ENCODE data around the gene KRT3.

KRT3 gene

DNA sequence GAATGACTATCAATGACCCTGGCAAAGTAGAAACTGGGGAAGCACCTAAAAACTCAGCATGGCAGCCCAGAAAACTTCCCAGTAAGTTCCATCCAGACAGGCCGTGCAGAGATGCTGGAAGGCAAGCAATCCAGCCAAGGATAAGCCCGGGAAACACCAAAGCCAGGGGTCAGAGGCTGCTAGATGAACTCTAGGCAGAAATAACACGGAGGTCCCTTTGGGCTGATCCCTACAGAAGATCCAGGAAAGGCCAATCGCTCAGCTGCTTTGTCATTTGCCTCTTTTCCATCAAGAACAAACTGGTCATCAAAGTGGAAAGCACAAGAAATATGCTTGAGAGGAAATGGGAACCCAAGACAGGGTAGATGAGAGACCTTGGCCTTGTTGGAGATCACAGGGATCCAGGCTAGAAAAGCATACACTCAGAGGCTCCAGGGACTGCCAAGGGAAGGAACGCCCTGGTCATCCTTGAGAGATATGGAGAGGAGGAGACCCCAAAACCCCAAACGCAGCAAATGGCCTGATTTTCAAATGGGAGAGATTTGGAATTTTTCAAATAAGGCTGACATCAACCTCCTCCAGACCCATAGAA is 31.7 kb upstream of the KRT3 start:
- DNase-seq (ENCODE audit: low read depth in 2 of 2): no peak

DNA sequence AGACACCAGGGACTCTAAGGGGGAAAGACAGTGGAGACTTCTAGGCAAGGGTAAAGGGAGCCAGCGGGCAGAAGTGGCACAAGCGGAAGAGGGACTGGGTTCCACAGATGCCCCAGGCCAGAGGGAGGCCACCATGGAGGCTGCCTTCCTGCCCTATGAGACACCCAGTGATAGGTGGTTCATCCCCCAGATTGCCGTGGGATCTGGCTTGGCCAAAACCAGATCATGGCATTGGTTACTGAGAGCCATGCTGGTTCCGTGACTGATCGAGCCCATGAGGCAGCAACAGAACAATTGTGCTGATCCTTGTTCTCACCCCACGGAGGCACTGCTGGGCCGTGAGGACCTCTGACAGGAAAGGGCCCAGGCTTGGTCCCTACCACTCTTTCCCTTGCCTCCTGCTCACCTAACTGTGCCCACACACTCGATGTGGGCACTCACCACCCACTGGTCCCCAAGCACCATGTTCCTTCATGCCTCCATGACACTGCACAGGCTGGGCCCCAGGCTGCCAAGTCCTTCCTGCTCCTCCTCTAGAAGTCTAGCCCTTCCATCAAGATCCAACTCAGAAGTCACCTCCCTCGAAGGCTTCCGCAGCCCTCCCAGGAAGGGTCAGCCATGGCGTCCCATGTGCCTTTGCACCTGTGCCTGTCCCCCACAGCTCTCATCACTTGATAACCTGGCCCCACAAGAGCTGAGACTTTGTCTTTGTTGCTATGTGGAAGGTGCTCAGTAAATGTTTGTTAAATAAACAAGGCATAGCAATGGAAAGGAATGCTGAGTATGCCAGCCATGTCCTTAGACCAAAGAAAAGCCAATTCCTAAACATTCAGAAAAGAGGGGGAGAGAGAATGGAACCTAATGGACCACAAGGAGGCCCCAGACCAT is 30.9 kb upstream of the KRT3 start:
- DNase-seq (ENCODE audit: low read depth in 2 of 2): no peak

DNA sequence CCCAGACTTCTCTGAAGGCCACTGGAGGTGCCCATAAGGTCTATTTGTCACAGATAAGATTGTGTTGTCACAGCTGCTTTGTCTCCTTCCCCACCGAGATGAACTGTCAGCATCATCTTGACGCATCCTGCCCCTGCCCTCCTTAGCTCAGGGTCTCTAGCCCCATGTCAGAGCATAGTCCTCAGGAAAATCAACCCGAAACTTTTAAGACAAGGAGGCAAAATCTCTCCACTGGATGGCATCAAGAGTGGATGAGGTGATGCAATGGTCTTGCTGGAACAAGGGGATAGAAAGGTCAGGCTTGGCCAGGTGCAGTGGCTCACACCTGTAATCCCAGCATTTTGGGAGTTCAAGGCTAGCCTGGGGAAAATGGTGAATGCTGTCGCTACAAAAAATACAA is 30.0 kb upstream of the KRT3 start:
- no peak for DNase-seq (ENCODE audit: low read depth in 2 of 2)

DNA sequence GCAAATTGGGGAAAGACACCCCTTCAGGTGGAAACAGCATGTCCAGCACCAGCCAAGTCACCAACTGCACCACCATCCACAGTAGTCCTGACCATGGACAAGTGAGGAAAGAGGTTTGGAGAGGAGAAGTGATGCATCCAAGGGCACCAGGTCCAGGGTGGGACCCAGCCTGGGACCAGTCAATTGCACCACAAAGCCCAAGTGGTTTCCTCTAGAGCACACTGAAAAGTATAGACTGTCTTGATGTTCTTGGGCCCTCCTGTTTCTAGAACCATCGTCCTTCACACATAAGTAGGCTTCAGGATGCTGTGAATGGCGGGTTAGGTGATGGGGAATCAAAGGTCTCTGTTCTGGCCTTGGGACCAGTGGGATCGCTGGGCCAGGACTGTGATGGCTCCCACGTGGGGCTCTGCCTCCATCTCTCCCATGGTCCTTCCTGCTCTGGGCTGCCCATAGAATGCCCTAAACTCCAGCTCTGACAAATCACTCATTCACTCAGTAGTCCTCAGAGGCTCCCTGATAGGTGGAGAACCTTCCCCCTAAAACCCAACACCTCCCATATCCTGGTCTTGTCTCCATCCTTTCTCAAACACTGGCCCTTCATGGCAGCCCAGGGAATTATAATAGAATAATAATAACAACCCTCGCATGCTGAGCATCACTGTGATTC is 29.0 kb upstream of the KRT3 start:
- no peak for DNase-seq (ENCODE audit: low read depth in 2 of 2)

DNA sequence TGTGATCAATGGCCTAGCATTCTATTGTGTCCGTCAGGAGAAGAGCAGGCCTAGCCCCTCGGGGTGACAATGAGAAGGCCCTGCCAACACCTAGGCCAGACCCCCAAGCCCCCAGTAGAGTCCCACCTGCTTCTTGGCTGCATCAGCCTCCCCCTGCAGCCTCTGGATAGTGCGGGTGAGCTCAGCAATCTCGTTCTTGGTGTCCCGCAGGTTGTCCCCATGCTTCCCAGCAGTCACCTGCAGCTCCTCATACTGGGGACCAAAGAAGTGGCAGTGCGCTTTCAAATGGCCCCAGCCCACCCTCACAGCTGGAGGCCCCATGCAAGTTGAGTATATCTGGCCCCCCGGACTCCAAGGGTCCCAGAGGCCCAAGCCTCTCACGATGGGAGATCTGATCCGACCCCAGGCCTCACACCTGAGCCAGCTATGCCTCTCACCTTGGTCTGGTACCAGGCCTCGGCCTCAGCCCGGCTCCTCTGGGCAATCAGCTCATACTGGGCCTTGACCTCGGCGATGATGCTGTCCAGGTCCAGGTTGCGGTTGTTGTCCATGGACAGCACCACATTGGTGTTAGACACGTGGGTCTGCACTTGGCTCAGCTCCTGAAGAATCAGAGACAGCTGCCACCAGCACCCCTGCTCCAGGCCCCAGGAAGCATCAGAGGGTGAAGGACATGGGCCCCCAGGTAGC is 28.0 kb upstream of the KRT3 start:
- no peak for DNase-seq (ENCODE audit: low read depth in 2 of 2)

DNA sequence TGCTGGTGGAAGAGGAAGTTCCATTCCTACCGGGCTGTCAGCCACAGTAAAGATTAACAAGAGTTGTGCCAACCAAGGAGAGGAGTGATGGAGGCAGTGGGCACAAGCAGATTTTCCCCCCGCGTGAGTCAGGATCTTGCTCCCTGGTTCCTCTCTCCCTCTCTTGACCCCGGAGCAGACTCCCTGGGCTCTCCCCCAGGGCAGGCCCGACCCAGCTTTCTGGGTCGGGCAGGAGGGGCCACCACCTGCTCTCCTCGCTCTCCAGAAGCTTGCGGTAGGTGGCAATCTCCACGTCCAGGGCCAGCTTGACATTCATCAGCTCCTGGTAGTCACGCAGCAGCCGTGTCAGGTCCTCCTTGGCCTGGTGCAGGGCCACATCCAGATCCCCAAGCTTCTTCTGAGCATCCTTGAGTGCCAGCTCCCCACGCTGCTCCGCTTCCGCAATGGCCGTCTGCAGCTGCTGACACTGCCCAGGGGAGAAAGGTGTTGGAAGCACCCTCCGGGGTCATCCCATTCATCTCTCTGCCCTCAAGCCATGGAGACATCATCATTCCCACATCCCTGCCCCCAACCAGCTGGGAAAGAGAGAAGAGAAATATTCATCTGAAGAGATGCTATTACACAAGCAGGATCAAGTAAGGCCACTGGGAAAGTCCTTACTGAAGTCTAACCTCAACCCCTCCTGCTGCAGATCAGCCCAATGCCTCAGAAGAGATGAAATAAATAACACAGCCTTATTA is 27.0 kb upstream of the KRT3 start:
- DNase-seq (ENCODE audit: low read depth in 2 of 2): no peak

DNA sequence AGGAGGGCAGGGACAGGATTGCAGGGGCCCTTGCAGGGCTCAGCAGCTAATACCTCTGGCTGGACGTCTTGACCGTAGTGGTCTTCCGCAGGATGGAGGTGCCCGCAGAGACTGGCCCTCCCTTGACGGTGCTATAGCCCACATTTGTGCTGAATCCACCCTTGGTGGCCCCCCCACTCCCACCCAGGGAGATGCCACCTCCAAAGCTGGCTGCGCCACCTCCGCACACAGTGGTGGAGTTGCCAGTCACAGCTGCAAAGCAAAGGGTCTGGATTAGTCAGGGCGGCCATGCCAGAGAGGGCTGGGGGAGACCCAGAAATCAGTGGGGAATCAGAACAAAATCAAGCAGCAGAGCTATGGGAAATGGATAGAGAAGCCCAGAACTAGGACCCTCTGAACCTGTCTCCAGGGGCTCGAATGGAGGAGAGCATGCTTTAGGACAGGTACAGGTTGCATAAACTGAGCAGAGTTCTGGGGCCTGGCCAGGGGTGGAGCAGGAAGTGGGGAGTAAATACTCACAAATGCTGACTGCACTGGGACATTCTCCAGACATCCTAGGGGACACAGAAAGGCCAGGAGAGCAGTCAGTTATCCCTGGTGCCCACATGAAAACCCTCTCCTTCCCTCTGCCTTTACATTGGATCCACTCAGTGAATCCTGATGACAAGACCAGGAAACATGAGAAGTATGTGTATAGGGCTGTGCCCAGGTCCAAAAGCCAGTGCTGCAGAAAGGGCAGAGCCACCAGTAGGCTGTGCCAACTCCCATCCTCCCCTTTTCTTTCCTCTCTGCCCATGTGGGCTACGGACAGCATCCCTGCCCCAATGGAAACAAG is 26.1 kb upstream of the KRT3 start:
- DNase-seq (ENCODE audit: low read depth in 2 of 2): no peak

DNA sequence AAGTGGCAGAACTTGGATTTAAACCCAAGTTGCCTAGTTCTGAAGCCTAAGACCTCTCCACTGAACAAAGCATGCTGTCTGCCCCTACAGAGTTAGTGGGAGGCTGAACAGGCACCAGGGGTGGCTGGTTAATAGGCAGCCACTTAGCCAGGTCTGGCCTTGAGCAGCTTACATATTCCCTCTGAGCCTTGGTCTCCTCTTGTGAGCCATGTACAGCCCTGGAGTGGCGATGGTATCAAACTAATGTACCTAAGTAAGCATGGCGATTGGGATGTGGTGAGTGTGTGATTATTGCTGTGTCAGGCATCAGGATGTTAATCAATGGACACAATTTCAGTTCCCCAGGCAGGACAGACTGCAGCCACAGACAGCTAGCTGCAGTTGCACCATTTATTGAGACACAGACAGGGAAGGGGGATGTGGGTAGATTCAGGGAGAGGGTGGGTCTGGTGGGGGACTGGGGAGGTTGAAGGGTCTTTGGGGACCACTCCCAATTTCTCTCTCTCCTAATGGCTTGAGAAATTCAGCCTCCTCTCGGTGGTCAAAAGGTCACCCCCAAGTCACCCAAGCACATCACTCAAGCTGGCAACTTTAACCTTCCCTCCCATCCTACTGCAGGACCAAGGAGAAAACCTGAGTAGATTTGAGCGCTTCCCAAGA is 25.3 kb upstream of the KRT3 start:
- no peak for DNase-seq (ENCODE audit: low read depth in 2 of 2)

DNA sequence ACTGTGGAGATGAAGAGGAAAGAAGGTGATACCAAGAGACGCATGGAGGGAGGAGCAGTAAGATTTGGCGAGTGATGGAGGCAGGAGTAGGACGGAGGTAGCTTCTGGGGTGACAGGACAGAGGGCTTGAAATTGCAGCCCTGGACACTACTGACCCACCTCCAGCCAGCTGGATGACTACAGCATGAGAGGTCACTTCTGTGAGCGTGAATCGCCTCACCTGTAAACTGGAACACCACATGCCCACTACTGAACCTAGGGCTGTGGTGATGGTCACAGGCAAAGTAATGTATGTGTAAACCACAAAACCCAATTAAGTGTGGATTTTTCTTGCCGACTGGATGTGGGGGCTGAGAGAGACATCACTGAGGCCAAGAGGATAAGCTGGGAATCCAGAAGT is 24.6 kb upstream of the KRT3 start:
- no peak for DNase-seq (ENCODE audit: low read depth in 2 of 2)

DNA sequence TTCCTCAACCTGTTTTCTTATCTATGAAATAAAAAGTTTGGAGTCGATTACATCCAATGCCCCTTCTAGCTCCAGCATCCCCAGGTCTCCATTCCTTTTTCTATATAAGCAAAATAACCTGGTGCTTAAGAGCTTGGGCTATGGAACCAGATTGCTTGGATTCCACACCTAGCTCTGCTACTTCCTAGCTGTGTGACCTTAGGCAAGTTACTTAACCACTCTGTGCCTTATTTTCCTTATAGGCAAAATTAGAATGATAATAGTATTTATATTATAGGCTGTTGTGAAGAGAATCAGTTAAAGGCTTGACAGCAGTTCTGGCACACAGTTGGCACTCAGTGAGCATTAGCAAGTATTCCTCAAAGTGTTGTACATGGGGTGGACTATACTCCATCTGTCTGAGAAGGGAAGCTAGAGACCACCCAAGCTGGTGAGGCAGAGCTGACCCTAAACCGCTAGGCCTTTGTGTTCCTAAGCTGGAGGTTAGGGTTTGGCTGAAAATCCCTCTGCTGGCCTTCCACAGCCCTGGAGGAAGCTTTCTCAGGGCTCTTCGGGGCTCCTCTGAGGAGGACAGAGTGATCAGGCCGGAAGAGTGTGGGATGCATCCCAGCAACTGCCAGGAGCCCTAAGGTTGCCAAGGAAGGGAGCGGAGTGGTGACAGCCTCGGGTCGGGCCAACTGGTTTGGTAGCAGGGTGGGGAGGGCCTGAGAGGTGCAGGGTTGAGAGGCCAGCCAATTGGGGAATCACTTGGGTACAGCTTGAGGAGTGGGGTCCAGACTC is 24.0 kb upstream of the KRT3 start:
- no peak for DNase-seq (ENCODE audit: low read depth in 2 of 2)

DNA sequence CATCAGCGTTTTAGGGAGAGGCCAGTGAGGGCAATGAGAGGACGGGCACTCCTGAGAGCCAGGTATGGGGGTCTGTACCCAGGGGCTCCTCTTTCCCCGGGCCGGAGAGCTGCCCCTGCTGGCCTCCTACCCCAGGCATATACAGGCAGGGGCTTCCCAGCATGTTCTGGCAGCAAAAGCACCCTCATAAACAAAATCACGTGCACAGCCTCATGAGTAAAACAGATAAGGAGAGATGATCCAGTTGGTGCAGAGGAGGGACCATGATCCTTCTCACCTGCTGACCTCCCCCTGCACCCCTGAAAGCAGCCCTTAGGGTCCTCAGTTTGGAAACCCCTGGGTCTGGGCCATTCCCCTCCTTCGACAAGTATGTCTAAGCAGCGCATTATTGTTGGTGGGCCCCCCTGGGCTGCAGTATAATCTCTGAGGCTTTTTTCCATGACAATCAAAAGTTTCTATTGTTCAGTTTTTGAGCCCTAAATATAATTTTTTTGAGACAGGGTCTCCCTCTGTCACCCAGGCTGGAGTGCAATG is 23.0 kb upstream of the KRT3 start:
- DNase-seq (ENCODE audit: low read depth in 2 of 2): no peak

DNA sequence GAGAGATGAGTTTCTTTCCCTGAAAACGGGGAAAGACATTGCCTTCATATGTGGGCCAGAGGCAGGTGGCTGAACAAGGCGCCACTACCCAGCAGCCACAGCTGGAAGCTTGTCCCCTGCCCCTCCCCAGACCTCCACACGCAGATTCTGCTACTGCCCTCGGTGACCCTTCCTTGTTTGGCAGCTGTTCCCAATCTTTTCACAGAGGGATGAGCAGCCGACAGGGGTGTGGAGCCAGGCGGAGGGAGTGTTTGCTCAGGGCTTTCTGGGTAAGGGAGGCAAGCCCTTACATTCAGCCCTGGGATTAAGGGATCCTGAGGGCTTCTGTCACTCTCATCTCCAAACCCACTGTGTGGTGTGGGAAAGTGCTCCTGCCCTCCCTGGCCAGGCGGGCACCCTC is 22.5 kb upstream of the KRT3 start:
- no peak for DNase-seq (ENCODE audit: low read depth in 2 of 2)

DNA sequence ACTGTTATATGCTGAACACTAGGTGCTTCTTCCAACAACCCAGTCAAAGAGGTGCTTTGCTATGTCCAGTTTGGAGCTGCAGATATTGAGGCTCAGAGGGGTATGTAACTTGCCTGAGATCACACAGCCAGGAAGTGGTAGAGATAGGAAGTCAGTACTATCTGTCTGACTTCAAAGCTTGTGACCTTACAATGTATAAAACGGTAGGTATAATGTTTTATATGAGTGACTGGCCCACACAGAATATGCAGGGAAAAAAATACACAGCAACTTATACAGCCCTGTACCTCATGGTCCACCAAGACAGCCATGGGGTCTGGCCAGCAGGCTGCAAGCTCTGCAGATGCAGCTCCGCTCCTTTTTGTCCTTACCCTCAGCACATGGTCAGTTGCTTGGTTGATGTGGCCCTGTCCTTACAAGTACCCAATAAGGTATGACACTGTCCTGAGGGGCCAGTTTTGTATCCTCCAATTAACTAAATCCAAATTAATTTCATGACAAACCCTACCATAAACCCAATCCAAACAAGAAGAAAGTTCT is 21.9 kb upstream of the KRT3 start:
- DNase-seq (ENCODE audit: low read depth in 2 of 2): no peak

DNA sequence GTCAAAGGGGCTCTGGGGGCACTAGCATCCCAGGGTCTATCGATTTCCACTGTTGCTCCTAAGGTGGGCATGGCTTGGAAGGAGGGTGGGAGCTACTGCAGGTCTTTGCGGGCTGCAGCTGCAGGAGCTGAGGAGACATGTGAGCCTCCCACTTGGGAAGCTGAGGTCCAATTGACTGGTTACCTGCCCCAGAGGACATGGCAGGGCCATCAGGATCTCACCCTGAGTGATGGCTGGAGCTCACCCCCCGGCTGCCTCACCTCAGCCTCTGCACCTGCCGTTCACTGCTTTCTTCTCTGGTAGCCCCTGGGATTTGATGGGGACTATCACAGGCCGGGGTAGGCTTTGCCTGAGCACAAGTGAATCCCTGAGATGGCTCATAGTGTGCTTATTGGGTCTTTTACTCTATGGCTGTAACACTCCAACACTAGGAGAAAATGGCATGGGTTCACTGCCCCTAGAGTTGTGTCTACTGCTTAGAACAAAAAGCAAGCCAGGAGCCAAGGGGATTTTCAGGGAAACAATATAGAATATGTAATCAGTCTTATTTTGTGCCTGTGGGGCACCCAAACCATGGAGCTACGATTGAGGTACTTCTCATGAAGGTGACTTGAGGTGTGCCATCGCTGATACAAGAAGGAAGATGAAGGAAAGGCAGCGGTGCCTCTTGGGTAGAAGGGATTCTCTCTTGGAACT is 21.2 kb upstream of the KRT3 start:
- no peak for DNase-seq (ENCODE audit: low read depth in 2 of 2)

DNA sequence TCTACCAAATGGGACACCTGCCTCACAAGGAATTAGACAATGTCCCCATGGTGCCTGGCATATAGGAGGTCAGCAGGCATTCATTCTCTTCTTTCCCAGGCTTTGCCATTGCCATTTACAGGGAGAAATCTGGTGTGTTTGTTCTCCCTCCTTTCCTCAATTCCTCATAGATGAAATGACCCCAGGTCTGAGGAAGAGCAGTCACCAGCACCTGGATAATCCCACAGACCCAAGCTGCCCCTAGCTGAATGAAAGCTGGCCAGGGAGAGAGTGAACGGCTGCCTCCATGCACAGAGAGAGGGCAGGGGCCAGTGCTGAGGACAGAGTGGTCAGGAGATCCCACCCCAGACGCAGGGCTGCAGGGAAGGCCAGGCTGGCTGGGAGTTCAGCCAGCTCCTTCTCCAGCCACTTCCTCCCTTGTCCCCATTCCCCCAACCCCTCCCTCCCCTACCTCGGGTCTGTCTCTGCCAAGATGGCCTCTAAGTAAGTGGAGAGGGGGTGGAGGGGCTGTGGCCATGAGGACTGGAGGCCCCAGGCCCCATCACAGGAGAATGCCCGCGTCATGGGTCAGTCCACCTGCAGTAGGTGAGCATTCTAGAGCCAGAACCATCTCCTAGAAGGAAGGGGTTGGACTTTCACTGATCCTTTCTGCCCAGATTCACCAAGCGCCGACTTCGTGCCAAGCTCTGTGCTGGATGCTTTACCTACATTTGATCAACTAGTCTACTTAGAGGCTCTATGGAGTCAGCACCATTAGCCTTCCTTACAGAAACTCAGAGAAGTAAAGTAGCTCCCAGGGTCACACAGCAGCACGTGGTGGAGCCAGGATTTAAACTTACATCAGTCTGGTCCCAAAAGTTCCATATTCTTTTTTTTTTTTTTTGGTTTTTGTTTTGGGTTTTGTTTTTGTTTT is 20.0 kb upstream of the KRT3 start:
- DNase-seq (ENCODE audit: low read depth in 2 of 2): no peak

DNA sequence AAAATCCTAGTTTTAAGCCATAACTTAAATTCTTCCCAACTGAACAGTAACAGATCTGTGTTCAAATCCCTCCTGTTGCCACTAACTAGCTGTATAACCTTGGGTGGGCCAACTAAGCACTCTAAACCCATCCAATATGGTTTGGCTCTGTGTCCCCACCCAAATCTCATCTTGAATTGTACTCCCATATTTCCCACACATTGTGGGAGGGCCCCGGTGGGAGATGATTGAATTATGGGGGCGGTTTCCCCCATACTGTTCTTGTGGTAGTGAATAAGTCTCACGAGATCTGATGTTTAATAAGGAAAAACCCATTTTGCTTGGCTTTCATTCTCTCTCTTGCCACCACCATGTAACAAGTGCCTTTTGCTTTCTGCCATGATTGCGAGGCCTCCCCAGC is 19.2 kb upstream of the KRT3 start:
- no peak for DNase-seq (ENCODE audit: low read depth in 2 of 2)

DNA sequence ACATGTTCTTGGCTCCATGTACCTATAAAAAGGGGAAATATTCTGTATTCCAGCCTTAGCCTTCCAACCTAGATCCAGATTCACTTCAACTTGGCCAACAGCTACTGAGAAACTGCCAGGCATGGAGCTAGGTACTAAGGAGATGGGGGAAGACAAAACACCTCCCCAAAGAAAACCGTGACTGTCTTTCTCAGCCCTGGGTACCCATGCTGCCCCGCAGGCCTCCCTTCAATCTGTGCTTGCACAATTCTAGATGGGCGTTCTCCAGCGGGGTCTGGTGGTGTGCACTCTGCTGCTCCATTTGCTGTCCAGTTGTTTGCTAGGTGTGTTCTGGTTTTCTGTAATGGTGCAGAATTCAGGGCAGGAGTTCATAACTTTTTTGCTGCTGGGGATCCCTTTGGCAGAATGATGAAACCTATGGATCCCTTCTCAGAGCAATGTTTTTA is 18.8 kb upstream of the KRT3 start:
- no peak for DNase-seq (ENCODE audit: low read depth in 2 of 2)
